ENCODE results near the gene RECQL.

- TF ChIP-seq, protein P1, sequence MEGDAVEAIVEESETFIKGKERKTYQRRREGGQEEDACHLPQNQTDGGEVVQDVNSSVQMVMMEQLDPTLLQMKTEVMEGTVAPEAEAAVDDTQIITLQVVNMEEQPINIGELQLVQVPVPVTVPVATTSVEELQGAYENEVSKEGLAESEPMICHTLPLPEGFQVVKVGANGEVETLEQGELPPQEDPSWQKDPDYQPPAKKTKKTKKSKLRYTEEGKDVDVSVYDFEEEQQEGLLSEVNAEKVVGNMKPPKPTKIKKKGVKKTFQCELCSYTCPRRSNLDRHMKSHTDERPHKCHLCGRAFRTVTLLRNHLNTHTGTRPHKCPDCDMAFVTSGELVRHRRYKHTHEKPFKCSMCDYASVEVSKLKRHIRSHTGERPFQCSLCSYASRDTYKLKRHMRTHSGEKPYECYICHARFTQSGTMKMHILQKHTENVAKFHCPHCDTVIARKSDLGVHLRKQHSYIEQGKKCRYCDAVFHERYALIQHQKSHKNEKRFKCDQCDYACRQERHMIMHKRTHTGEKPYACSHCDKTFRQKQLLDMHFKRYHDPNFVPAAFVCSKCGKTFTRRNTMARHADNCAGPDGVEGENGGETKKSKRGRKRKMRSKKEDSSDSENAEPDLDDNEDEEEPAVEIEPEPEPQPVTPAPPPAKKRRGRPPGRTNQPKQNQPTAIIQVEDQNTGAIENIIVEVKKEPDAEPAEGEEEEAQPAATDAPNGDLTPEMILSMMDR (IDR thresholded peaks at IDR 0.05), result no peak
- no peak for TF ChIP-seq EZH2phosphoT487 (IDR thresholded peaks at IDR 0.05)
Measured at GRCh38 chr12:21507849-21508248, 6.4 kb upstream of the RECQL start.

Measured in neural progenitor cell (in vitro differentiated cells).